Peyer's patch (tissue), 4 donors: ENCODE results near the gene FABP7.

ENCODE experiments used
- POLR2A ChIP-seq, 2 donors: fragments of 450-650 bp; IDR thresholded peaks; one replicate each; pipeline ENCODE4 v1.5.1; 2017; ENCODE audit warnings: antibody characterized with exemption in 2 of 2, mild to moderate bottlenecking in 2 of 2, moderate library complexity in 2 of 2
- TF ChIP-seq, protein P1 (sequence below), 6 experiments: fragments of 450-650 bp in 4 of 6; fragments of 200-600 bp in 2 of 6; sonication (generic) in 1 of 6; IDR thresholded peaks; one replicate each; pipeline ENCODE4 v1.5.1; 2017 to 2019; ENCODE audit warnings: antibody characterized with exemption in 6 of 6, mild to moderate bottlenecking in 3 of 6, moderate library complexity in 1 of 6

- TF ChIP-seq, protein P1, sequence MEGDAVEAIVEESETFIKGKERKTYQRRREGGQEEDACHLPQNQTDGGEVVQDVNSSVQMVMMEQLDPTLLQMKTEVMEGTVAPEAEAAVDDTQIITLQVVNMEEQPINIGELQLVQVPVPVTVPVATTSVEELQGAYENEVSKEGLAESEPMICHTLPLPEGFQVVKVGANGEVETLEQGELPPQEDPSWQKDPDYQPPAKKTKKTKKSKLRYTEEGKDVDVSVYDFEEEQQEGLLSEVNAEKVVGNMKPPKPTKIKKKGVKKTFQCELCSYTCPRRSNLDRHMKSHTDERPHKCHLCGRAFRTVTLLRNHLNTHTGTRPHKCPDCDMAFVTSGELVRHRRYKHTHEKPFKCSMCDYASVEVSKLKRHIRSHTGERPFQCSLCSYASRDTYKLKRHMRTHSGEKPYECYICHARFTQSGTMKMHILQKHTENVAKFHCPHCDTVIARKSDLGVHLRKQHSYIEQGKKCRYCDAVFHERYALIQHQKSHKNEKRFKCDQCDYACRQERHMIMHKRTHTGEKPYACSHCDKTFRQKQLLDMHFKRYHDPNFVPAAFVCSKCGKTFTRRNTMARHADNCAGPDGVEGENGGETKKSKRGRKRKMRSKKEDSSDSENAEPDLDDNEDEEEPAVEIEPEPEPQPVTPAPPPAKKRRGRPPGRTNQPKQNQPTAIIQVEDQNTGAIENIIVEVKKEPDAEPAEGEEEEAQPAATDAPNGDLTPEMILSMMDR (IDR thresholded peaks at IDR 0.05): no peak
- TF ChIP-seq POLR2A (IDR thresholded peaks at IDR 0.05): no peak
Observed at GRCh38 chr6:122825163-122825562, 45.6 kb downstream of the FABP7 start.
